Liver (tissue), 9 donors: Measurements from ENCODE around the gene SLC12A8. TPM values are rescaled to one million over a fixed set of nuclear protein-coding genes. Genes with fewer than 3 reads are reported as not detected.

Experiments
- DNase-seq: peaks from one replicate; pipeline ENCODE4 v3.0.0-alpha.2; 2017; ENCODE audit warnings: low spot score
- H3K27ac ChIP-seq, 2 donors: one replicate each; pipeline ENCODE4 v1.7.0; 2013; ENCODE audit warnings: inconsistent platforms in 2 of 2, low read length in 2 of 2, control low read depth in 1 of 2, low read depth in 1 of 2, mild to moderate bottlenecking in 1 of 2
- H3K27me3 ChIP-seq, 4 donors: one replicate each; pipeline versions ENCODE4 v1.6.1 to v1.7.0; 2013; ENCODE audit warnings: low read length in 3 of 4, inconsistent platforms in 1 of 4, mild to moderate bottlenecking in 1 of 4, moderate library complexity in 1 of 4; ENCODE audit not compliant: control insufficient read depth in 4 of 4, insufficient read depth in 4 of 4
- H3K36me3 ChIP-seq, 4 donors: one replicate each; pipeline versions ENCODE4 v1.6.1 to v1.7.0; 2013; ENCODE audit warnings: low read length in 3 of 4, mild to moderate bottlenecking in 3 of 4, low read depth in 1 of 4, moderate library complexity in 1 of 4; ENCODE audit not compliant: control insufficient read depth in 4 of 4, insufficient read depth in 3 of 4
- H3K4me1 ChIP-seq, 4 donors: one replicate each; pipeline versions ENCODE4 v1.6.1 to v1.7.0; 2013; ENCODE audit warnings: low read length in 3 of 4, mild to moderate bottlenecking in 3 of 4, moderate library complexity in 1 of 4; ENCODE audit not compliant: control insufficient read depth in 4 of 4, insufficient read depth in 4 of 4
- H3K4me3 ChIP-seq, 3 donors: one replicate each; pipeline versions ENCODE4 v1.6.1 to v1.7.0; 2013; ENCODE audit warnings: low read length in 3 of 3, control low read depth in 1 of 3, low read depth in 1 of 3, mild to moderate bottlenecking in 1 of 3
- H3K9ac ChIP-seq, 2 donors: one replicate each; pipeline ENCODE4 v1.7.0; 2013; ENCODE audit warnings: low read length in 2 of 2, mild to moderate bottlenecking in 2 of 2, moderate library complexity in 2 of 2, control low read depth in 1 of 2, low read depth in 1 of 2
- H3K9me3 ChIP-seq, 4 donors: one replicate each; pipeline versions ENCODE4 v1.6.1 to v1.7.0; 2013; ENCODE audit warnings: low read length in 3 of 4; ENCODE audit not compliant: control insufficient read depth in 4 of 4
- CTCF ChIP-seq: fragments of 150-350 bp; IDR thresholded peaks from 2 replicates; pipeline ENCODE4 v1.5.1; 2017; ENCODE audit warnings: improper control_type of control experiment, low read depth, low read length; ENCODE audit not compliant: missing input control
- EGR1 ChIP-seq, 2 donors: IDR thresholded peaks; 2 replicates each; pipeline ENCODE4 v1.6.1; 2016 to 2018; ENCODE audit warnings: antibody characterized with exemption in 2 of 2, low read depth in 2 of 2
- FOXA1 ChIP-seq: IDR thresholded peaks from 2 replicates; pipeline ENCODE4 v1.6.1; 2016; ENCODE audit warnings: antibody characterized with exemption
- FOXA2 ChIP-seq: IDR thresholded peaks from 2 replicates; pipeline ENCODE4 v1.6.1; 2016; ENCODE audit warnings: antibody characterized with exemption
- GABPA ChIP-seq, 2 donors: IDR thresholded peaks in 1 of 2; conservative IDR thresholded peaks in 1 of 2; 2 replicates each; pipeline ENCODE4 v1.6.1; 2016; ENCODE audit warnings: antibody characterized with exemption in 2 of 2, mild to moderate bottlenecking in 1 of 2, moderate library complexity in 1 of 2
- HNF4A ChIP-seq, 2 donors: conservative IDR thresholded peaks; 2 replicates each; pipeline ENCODE4 v1.6.1; 2016; ENCODE audit warnings: antibody characterized with exemption in 2 of 2, mild to moderate bottlenecking in 2 of 2
- HNF4G ChIP-seq: IDR thresholded peaks from 2 replicates; pipeline ENCODE4 v1.6.1; 2016; ENCODE audit warnings: antibody characterized with exemption
- JUND ChIP-seq, 2 donors: IDR thresholded peaks; 2 replicates each; pipeline ENCODE4 v1.6.1; 2016; ENCODE audit warnings: antibody characterized with exemption in 2 of 2
- RAD21 ChIP-seq, 2 donors: IDR thresholded peaks; 2 replicates each; pipeline ENCODE4 v1.6.1; 2016; ENCODE audit warnings: antibody characterized with exemption in 2 of 2, mild to moderate bottlenecking in 2 of 2
- REST ChIP-seq: IDR thresholded peaks from 2 replicates; pipeline ENCODE4 v1.6.1; 2016; ENCODE audit warnings: antibody characterized with exemption, mild to moderate bottlenecking
- SP1 ChIP-seq: IDR thresholded peaks from 2 replicates; pipeline ENCODE4 v1.6.1; 2018; ENCODE audit warnings: antibody characterized with exemption, mild to moderate bottlenecking
- TAF1 ChIP-seq: conservative IDR thresholded peaks from 2 replicates; pipeline ENCODE4 v1.6.1; 2016; ENCODE audit warnings: antibody characterized with exemption, mild to moderate bottlenecking
- YY1 ChIP-seq: IDR thresholded peaks from 2 replicates; pipeline ENCODE4 v1.6.1; 2016; ENCODE audit warnings: antibody characterized with exemption, mild to moderate bottlenecking
- ZBTB33 ChIP-seq: IDR thresholded peaks from 2 replicates; pipeline ENCODE4 v1.6.1; 2016; ENCODE audit warnings: antibody characterized with exemption
- WGBS: extraction: QIAGEN DNeasy Blood & Tissue Kit; methylation state at CpG from one replicate; pipeline ENCODE4 v1.1.7; 2013; 5-methylcytosine and 5-hydroxymethylcytosine counted together
- polyA plus RNA-seq, 2 donors: library from polyadenylated mRNA; stranded (reverse) in 1 of 2; unstranded in 1 of 2; fragments of 200-250 nt in 1 of 2; fragments of >200 nt in 1 of 2; fragmentation: Nextera tagmentation in 1 of 2; extraction: Ambion mirVana in 1 of 2; gene quantifications; one replicate each; pipeline versions ENCODE4 v1.2.1 to v1.2.3, GENCODE V29; 2013 to 2015
- total RNA-seq, 2 donors: library from RNA; depleted of rRNA; stranded (reverse); fragments of >200 nt; gene quantifications; one replicate each; pipeline ENCODE4 v1.2.3, GENCODE V29; 2014
- TF ChIP-seq, protein P1 (sequence below): IDR thresholded peaks from 2 replicates; pipeline ENCODE4 v1.6.1; 2016; ENCODE audit warnings: antibody characterized with exemption
- TF ChIP-seq, protein P2 (sequence below): IDR thresholded peaks from 2 replicates; pipeline ENCODE4 v1.6.1; 2016; ENCODE audit warnings: antibody characterized with exemption
- donor health status: healthy.
- donor health status: healthy.
- donor health status: healthy.
- donor health status: healthy.
- donor health status: healthy.

The SLC12A8 gene
- total and polyA plus RNA-seq, 4 donors = 2.7 to 20.3 (median 5.5) TPM

DNA sequence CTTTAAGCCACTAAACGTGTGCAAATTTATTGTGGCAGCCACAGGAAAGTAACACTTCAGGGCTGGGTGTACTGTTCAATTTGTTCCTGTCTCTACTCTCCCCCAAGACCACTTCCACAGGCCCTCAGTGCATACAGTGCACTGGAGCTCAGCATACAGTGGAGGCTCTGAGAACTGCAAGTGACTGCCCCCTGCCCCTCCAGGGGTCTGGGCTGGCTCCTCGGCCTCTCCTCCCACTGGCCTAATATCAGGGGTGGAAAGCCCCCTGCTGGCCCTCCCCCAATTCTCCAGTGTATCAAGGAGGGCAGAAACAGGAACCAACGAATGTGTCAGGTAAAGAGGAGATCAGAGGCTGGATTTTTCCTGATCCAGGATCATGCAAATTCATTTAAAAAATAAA is 136.8 kb downstream of the SLC12A8 start:
- H3K36me3 ChIP-seq = no peaks in the 10 kb centered on the region
- H3K9me3 ChIP-seq = no peaks in the 10 kb centered on the region
- no peak overlapping the region for H3K4me3 ChIP-seq
- H3K27ac ChIP-seq = no peak overlapping the region
- no peak overlapping the region for H3K9ac ChIP-seq
- DNase-seq = no peak
- no peak for TF ChIP-seq REST
- TF ChIP-seq FOXA1 = no peak
- no peak for TF ChIP-seq JUND (IDR thresholded peaks at IDR 0.05)
- TF ChIP-seq, protein P1, sequence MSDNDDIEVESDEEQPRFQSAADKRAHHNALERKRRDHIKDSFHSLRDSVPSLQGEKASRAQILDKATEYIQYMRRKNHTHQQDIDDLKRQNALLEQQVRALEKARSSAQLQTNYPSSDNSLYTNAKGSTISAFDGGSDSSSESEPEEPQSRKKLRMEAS = no peak
- TF ChIP-seq EGR1 (IDR thresholded peaks at IDR 0.05; ENCODE audit: low read depth in 2 of 2) = no peak
- no peak for TF ChIP-seq TAF1
- no peak for TF ChIP-seq HNF4A (conservative IDR thresholded peaks at IDR 0.05)
- H3K4me1 ChIP-seq = peaks cover 0 to 6% (median 0%) of the 10 kb centered on the region in 4 donors
- WGBS = 83% methylated on average over 3 of the region's 3 CpGs
- no peaks in the 10 kb centered on the region for H3K27me3 ChIP-seq

GRCh38 chr3:125073390-125073905 is 139.1 kb downstream of the SLC12A8 start:
- H3K9ac ChIP-seq = no peak overlapping the region
- H3K4me1 ChIP-seq = no peaks in the 10 kb centered on the region
- 97% methylated on average over 7 of the region's 7 CpGs for WGBS
- no peak overlapping the region for H3K4me3 ChIP-seq
- H3K27ac ChIP-seq = no peak overlapping the region
- no peak for DNase-seq
- TF ChIP-seq HNF4G = no peak
- TF ChIP-seq GABPA (IDR thresholded peaks at IDR 0.05 in 1 of 2, conservative IDR thresholded peaks at IDR 0.05 in 1 of 2) = no peak
- no peak for TF ChIP-seq CTCF
- no peak for TF ChIP-seq HNF4A (conservative IDR thresholded peaks at IDR 0.05)
- TF ChIP-seq TAF1 = no peak
- TF ChIP-seq EGR1 (IDR thresholded peaks at IDR 0.05; ENCODE audit: low read depth in 2 of 2) = no peak
- no peak for TF ChIP-seq RAD21 (IDR thresholded peaks at IDR 0.05)
- TF ChIP-seq YY1 = no peak
- TF ChIP-seq ZBTB33 = no peak
- TF ChIP-seq REST = no peak
- no peak for TF ChIP-seq SP1
- TF ChIP-seq, protein P2, sequence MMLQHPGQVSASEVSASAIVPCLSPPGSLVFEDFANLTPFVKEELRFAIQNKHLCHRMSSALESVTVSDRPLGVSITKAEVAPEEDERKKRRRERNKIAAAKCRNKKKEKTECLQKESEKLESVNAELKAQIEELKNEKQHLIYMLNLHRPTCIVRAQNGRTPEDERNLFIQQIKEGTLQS = no peak
- TF ChIP-seq, protein P1 = no peak
- no peak for TF ChIP-seq JUND (IDR thresholded peaks at IDR 0.05)
- TF ChIP-seq FOXA2 = no peak
- no peak for TF ChIP-seq FOXA1
- H3K36me3 ChIP-seq = no peaks in the 10 kb centered on the region
- no peaks in the 10 kb centered on the region for H3K9me3 ChIP-seq
- no peaks in the 10 kb centered on the region for H3K27me3 ChIP-seq
